CD14-positive monocyte (primary cell): ENCODE data around the gene SMLR1. TPM values are rescaled to one million over a fixed set of nuclear protein-coding genes. Genes with fewer than 3 reads are reported as not detected.

Experiments used
- DNase-seq, 3 donors: peaks; one replicate each; pipeline ENCODE4 v3.0.0-alpha.2; 2011 to 2022
- H2AFZ ChIP-seq: 2 replicates; pipeline ENCODE4 v1.6.0; 2012; ENCODE audit warnings: mild to moderate bottlenecking, low read depth, low read length, inconsistent platforms; ENCODE audit not compliant: insufficient read depth, poor library complexity, severe bottlenecking
- H3K27ac ChIP-seq, 2 donors: 1 replicate in 1 of 2; 2 replicates in 1 of 2; pipeline ENCODE4 v1.5.1; 2012 to 2013; ENCODE audit warnings: low read length in 2 of 2, control low read depth in 1 of 2, inconsistent platforms in 1 of 2, low read depth in 1 of 2, mild to moderate bottlenecking in 1 of 2
- H3K27me3 ChIP-seq, 2 donors: one replicate each; pipeline versions ENCODE4 v1.6.0 to v1.6.1; 2011 to 2013; ENCODE audit warnings: low read length in 2 of 2; ENCODE audit not compliant: control insufficient read depth in 2 of 2, insufficient read depth in 2 of 2
- H3K36me3 ChIP-seq, 2 donors: replicated peaks in 1 of 2; 1 replicate in 1 of 2; 2 replicates in 1 of 2; pipeline versions ENCODE4 v1.5.1 to v1.6.1; 2012 to 2013; ENCODE audit warnings: low read length in 2 of 2, control low read depth in 1 of 2, inconsistent platforms in 1 of 2, mild to moderate bottlenecking in 1 of 2; ENCODE audit not compliant: insufficient read depth in 2 of 2, control insufficient read depth in 1 of 2
- H3K4me1 ChIP-seq, 2 donors: 1 replicate in 1 of 2; 2 replicates in 1 of 2; pipeline versions ENCODE4 v1.5.1 to v1.6.1; 2012 to 2013; ENCODE audit warnings: low read length in 2 of 2, control low read depth in 1 of 2, inconsistent platforms in 1 of 2, mild to moderate bottlenecking in 1 of 2, moderate library complexity in 1 of 2; ENCODE audit not compliant: insufficient read depth in 2 of 2, control insufficient read depth in 1 of 2
- H3K4me2 ChIP-seq: replicated peaks from 2 replicates; pipeline ENCODE3; 2012; ENCODE audit warnings: low read length, moderate library complexity, mild to moderate bottlenecking; ENCODE audit not compliant: poor library complexity, severe bottlenecking; ENCODE audit errors: extremely low read depth
- H3K4me3 ChIP-seq, 3 experiments: fragments of 200-600 bp in 1 of 3; sonication (generic) in 1 of 3; replicated peaks in 1 of 3; 1 replicate in 2 of 3; 2 replicates in 1 of 3; pipeline ENCODE4 v1.5.1; 2011 to 2013; ENCODE audit warnings: low read length in 3 of 3, mild to moderate bottlenecking in 3 of 3, control low read depth in 2 of 3, low read depth in 2 of 3, inconsistent platforms in 1 of 3, moderate library complexity in 1 of 3
- H3K79me2 ChIP-seq: 2 replicates; pipeline ENCODE4 v1.6.0; 2012; ENCODE audit warnings: mild to moderate bottlenecking, control low read depth, inconsistent platforms, low read length, moderate library complexity; ENCODE audit not compliant: insufficient read depth
- H3K9ac ChIP-seq: 2 replicates; pipeline ENCODE4 v1.6.0; 2017; ENCODE audit warnings: low read length, mild to moderate bottlenecking; ENCODE audit not compliant: insufficient read depth, poor library complexity, severe bottlenecking
- H3K9me3 ChIP-seq, 2 donors: replicated peaks in 1 of 2; 1 replicate in 1 of 2; 2 replicates in 1 of 2; pipeline versions ENCODE4 v1.5.1 to v1.6.1; 2012 to 2013; ENCODE audit warnings: low read length in 2 of 2, control low read depth in 1 of 2; ENCODE audit not compliant: control insufficient read depth in 1 of 2, insufficient read depth in 1 of 2
- H4K20me1 ChIP-seq: 2 replicates; pipeline ENCODE4 v1.6.0; 2012; ENCODE audit warnings: mild to moderate bottlenecking, low read length, control low read depth, moderate library complexity; ENCODE audit not compliant: insufficient read depth
- H3K27ac Mint-ChIP-seq, 7 donors: one replicate each; pipeline ENCODE4 v1.8.0; 2020; ENCODE audit warnings: mild to moderate bottlenecking in 7 of 7, mixed read lengths in 7 of 7, moderate library complexity in 6 of 7, inconsistent platforms in 2 of 7
- H3K27me3 Mint-ChIP-seq, 3 donors: one replicate each; pipeline ENCODE4 v1.8.0; 2021 to 2022; ENCODE audit warnings: low read depth in 3 of 3, mild to moderate bottlenecking in 3 of 3, mixed read lengths in 3 of 3, moderate library complexity in 3 of 3, inconsistent platforms in 1 of 3
- H3K36me3 Mint-ChIP-seq, 2 donors: one replicate each; pipeline ENCODE4 v1.8.0; 2020; ENCODE audit warnings: mixed read lengths in 2 of 2, inconsistent platforms in 1 of 2, mild to moderate bottlenecking in 1 of 2
- H3K4me1 Mint-ChIP-seq: one replicate; pipeline ENCODE4 v1.8.0; 2020; ENCODE audit warnings: mild to moderate bottlenecking, mixed read lengths
- H3K4me3 Mint-ChIP-seq, 2 donors: one replicate each; pipeline ENCODE4 v1.8.0; 2020; ENCODE audit warnings: mild to moderate bottlenecking in 2 of 2, mixed read lengths in 2 of 2, moderate library complexity in 1 of 2
- H3K9me3 Mint-ChIP-seq, 7 donors: one replicate each; pipeline ENCODE4 v1.8.0; 2020 to 2022; ENCODE audit warnings: mixed read lengths in 7 of 7, mild to moderate bottlenecking in 6 of 7, moderate library complexity in 6 of 7, inconsistent platforms in 2 of 7
- WGBS: methylation state at CpG from one replicate; pipeline ENCODE4 v1.1.5; 2013; ENCODE audit warnings: missing lambda C conversion rate; ENCODE audit not compliant: insufficient coverage; 5-methylcytosine and 5-hydroxymethylcytosine counted together
- intact Hi-C, 2 donors: fragments of 100-400 bp; cut with micrococcal nuclease; formaldehyde crosslinking; loops; one replicate each; pipeline versions ENCODE4 v1.15.0 to v1.15.1; 2023
- polyA plus RNA-seq, 3 donors: library from polyadenylated mRNA; depleted of rRNA in 1 of 3; unstranded in 2 of 3; stranded (reverse) in 1 of 3; fragments of 300-500 nt in 2 of 3; fragments of >200 nt in 1 of 3; fragmentation: Illumina TruSeq in 2 of 3; gene quantifications; 1 replicate in 2 of 3; 2 replicates in 1 of 3; pipeline ENCODE4 v1.2.3, GENCODE V29; 2012 to 2021
- TF ChIP-seq, protein P1 (sequence below): fragments of 200-600 bp; IDR thresholded peaks from one replicate; pipeline ENCODE4 v1.8.0; 2022; ENCODE audit warnings: antibody characterized with exemption, mild to moderate bottlenecking

SMLR1 gene
- polyA plus RNA-seq, 3 donors, result not detected

DNA sequence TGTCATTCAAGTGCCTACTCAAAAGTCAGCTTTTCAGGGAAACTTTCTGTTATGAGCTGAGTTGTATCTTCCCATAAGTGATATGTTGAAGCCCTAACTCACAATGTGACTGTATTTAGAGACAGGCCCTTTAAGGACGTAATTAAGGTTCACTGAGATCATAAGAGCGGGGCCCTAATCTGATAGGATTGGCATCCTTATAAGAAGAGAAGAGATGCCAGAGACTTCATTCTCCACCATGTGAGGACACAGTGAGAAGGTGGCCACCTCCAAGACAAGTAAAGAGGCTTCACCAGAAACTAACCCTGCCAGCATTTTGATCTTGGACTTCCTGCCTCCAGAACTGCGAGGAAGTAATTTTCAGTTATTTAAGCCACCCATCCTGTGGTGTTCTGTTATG is 12.7 kb upstream of the SMLR1 start:
- no peaks in the 10 kb centered on the region for H3K79me2 ChIP-seq
- no peak overlapping the region for H3K4me2 ChIP-seq
- H3K36me3 ChIP-seq, result no peaks in the 10 kb centered on the region
- Mint-ChIP-seq H3K27me3 (peaks cover 0 to 5% (median 2%) of the 10 kb centered on the region in 3 donors), H3K36me3 (no peaks in the 10 kb centered on the region), H3K27ac (no peak overlapping the region), H3K4me3 (no peak overlapping the region), H3K9me3 (peaks cover 0 to 15% (median 10%) of the 10 kb centered on the region in 7 donors), H3K4me1 (no peaks in the 10 kb centered on the region)
- H3K27me3 ChIP-seq, result no peaks in the 10 kb centered on the region
- no peaks in the 10 kb centered on the region for H3K4me1 ChIP-seq
- intact Hi-C loops, result no loop called here
- no peaks in the 10 kb centered on the region for H4K20me1 ChIP-seq
- WGBS, result 94% methylated on average over 3 of the region's 3 CpGs
- H3K9ac ChIP-seq, result no peak overlapping the region
- H3K27ac ChIP-seq, result no peak overlapping the region
- H3K4me3 ChIP-seq, result no peak overlapping the region
- TF ChIP-seq, protein P1, sequence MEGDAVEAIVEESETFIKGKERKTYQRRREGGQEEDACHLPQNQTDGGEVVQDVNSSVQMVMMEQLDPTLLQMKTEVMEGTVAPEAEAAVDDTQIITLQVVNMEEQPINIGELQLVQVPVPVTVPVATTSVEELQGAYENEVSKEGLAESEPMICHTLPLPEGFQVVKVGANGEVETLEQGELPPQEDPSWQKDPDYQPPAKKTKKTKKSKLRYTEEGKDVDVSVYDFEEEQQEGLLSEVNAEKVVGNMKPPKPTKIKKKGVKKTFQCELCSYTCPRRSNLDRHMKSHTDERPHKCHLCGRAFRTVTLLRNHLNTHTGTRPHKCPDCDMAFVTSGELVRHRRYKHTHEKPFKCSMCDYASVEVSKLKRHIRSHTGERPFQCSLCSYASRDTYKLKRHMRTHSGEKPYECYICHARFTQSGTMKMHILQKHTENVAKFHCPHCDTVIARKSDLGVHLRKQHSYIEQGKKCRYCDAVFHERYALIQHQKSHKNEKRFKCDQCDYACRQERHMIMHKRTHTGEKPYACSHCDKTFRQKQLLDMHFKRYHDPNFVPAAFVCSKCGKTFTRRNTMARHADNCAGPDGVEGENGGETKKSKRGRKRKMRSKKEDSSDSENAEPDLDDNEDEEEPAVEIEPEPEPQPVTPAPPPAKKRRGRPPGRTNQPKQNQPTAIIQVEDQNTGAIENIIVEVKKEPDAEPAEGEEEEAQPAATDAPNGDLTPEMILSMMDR, result no peak
- no peak overlapping the region for H2AFZ ChIP-seq
- H3K9me3 ChIP-seq, result no peaks in the 10 kb centered on the region
- no peak for DNase-seq

DNA sequence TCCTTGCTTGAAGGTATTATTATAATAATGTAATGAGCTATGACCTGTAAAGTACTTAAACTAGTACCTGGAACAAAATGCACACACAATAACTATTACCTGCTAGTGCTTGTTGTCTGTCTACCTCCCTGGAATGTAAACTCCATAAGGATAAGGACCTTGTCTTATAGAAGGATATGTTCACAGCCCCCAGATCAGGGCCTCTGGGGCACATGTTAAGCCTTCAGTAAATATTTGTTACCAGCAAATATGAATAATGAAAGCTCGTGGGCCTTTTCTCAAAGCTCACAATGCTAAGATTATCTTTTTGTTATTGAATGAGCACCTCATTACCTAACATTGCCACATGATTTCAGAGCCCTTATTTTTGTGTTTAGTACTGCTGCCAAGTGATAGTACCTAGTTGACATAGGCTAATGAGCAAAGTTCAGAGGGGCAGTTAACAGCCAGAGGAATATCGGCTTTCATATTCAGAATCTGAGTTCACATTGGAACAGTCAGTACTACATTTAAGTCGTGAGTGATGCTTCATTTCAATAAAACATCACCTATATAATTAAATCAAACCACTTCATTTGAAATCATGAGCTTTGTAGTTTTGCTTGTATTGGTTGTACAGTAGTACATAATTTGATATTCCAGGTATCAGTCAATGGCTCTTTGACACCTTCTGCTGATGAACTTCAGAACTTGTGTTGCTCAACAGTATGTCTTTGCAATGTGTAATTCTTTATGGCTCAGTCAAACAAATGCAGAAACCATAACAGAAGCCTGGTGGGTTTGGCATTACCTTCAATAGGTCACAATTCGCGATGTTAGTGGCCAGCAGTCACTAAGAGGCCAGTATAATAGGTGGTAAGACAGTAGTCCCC is 11.8 kb upstream of the SMLR1 start:
- no peak overlapping the region for H3K27ac ChIP-seq
- WGBS, result 80% methylated on average over 1 of the region's 5 CpGs
- no peaks in the 10 kb centered on the region for H3K4me1 Mint-ChIP-seq
- DNase-seq, result no peak
- TF ChIP-seq, protein P1, result no peak
- H3K27me3 Mint-ChIP-seq, result peaks cover 0 to 2% (median 1%) of the 10 kb centered on the region in 3 donors
- no peak overlapping the region for H3K27ac Mint-ChIP-seq
- no peaks in the 10 kb centered on the region for H3K36me3 ChIP-seq
- H3K4me3 Mint-ChIP-seq, result no peak overlapping the region
- no peak overlapping the region for H3K4me3 ChIP-seq
- no peaks in the 10 kb centered on the region for H3K79me2 ChIP-seq
- peaks cover 0 to 18% (median 13%) of the 10 kb centered on the region in 7 donors for H3K9me3 Mint-ChIP-seq
- H3K9me3 ChIP-seq, result no peaks in the 10 kb centered on the region
- H2AFZ ChIP-seq, result no peak overlapping the region
- no peaks in the 10 kb centered on the region for H3K36me3 Mint-ChIP-seq
- H3K4me2 ChIP-seq, result no peak overlapping the region
- no peaks in the 10 kb centered on the region for H3K4me1 ChIP-seq
- H3K27me3 ChIP-seq, result no peaks in the 10 kb centered on the region
- H4K20me1 ChIP-seq, result no peaks in the 10 kb centered on the region
- intact Hi-C loops, result no loop called here
- H3K9ac ChIP-seq, result no peak overlapping the region
